GM12878 (cell line): Measurements from ENCODE around the gene KHNYN.

Experiments
- BRCA1 ChIP-seq: IDR thresholded peaks from 2 replicates; pipeline ENCODE4 v1.6.1; 2011; ENCODE audit warnings: low read depth, low read length, improper control_type of control experiment
- CTCF ChIP-seq, 3 experiments: IDR thresholded peaks in 2 of 3; conservative IDR thresholded peaks in 1 of 3; 2 replicates each; pipeline ENCODE4 v1.5.1; 2011; ENCODE audit warnings: low read depth in 3 of 3, low read length in 3 of 3, mild to moderate bottlenecking in 3 of 3, control low read depth in 2 of 3, moderate library complexity in 2 of 3, inconsistent platforms in 1 of 3, mixed read lengths in 1 of 3; ENCODE audit not compliant: control insufficient read depth in 2 of 3, insufficient read depth in 1 of 3; ENCODE audit errors: extremely low read depth in 1 of 3
- EGR1 ChIP-seq, 2 experiments: IDR thresholded peaks; 1 replicate in 1 of 2; 2 replicates in 1 of 2; pipeline ENCODE4 v1.6.1; 2011 to 2012; ENCODE audit warnings: low read depth in 2 of 2, low read length in 2 of 2, borderline replicate concordance in 1 of 2, mild to moderate bottlenecking in 1 of 2, moderate library complexity in 1 of 2
- POLR2A ChIP-seq: IDR thresholded peaks from 2 replicates; pipeline ENCODE4 v1.6.1; 2011; ENCODE audit warnings: low read depth, mild to moderate bottlenecking, low read length
- POLR2AphosphoS2 ChIP-seq: IDR thresholded peaks from 2 replicates; pipeline ENCODE4 v1.6.1; 2011; ENCODE audit warnings: low read depth, mild to moderate bottlenecking, low read length, improper control_type of control experiment, moderate library complexity
- POLR2AphosphoS5 ChIP-seq: IDR thresholded peaks from 2 replicates; pipeline ENCODE4 v1.6.1; 2011; ENCODE audit warnings: mild to moderate bottlenecking, low read length, inconsistent platforms
- SPI1 ChIP-seq: IDR thresholded peaks from 2 replicates; pipeline ENCODE4 v1.6.1; 2011; ENCODE audit warnings: low read depth, mild to moderate bottlenecking, low read length, moderate library complexity, borderline replicate concordance; ENCODE audit not compliant: insufficient read depth
- STAT3 ChIP-seq: IDR thresholded peaks from 2 replicates; pipeline ENCODE4 v1.6.1; 2011; ENCODE audit warnings: low read depth, low read length, improper control_type of control experiment
- ZNF207 ChIP-seq: fragments of 450-650 bp; IDR thresholded peaks from 2 replicates; pipeline ENCODE4 v1.6.1; 2014; ENCODE audit warnings: antibody characterized with exemption, mild to moderate bottlenecking, borderline replicate concordance
- ZNF274 ChIP-seq: IDR thresholded peaks from one replicate; pipeline ENCODE4 v1.8.0; 2011; ENCODE audit not compliant: insufficient read length, insufficient read depth
- ZZZ3 ChIP-seq: IDR thresholded peaks from 2 replicates; pipeline ENCODE4 v1.6.1; 2011; ENCODE audit warnings: low read depth; ENCODE audit not compliant: control insufficient read depth, insufficient read length

GRCh38 chr14:24439830-24440605 is 10.3 kb downstream of the KHNYN start:
- no peak for TF ChIP-seq CTCF (IDR thresholded peaks at IDR 0.05 in 2 of 3, conservative IDR thresholded peaks at IDR 0.05 in 1 of 3; ENCODE audit: control insufficient read depth in 2 of 3, extremely low read depth in 1 of 3, insufficient read depth in 1 of 3, low read depth in 3 of 3, low read length in 3 of 3)
- TF ChIP-seq POLR2AphosphoS5 = peak; percentile 15; the same call in 1 of the 2 replicates
- no peak for TF ChIP-seq STAT3
- TF ChIP-seq ZZZ3 = no peak
- no peak; the same call in 1 of the 2 replicates for TF ChIP-seq POLR2A
- no peak for TF ChIP-seq EGR1 (IDR thresholded peaks at IDR 0.05; ENCODE audit: borderline replicate concordance in 1 of 2, low read depth in 2 of 2, low read length in 2 of 2)
- TF ChIP-seq POLR2AphosphoS2 = peak; percentile 33; the same call in 1 of the 2 replicates
- TF ChIP-seq SPI1 = no peak
- TF ChIP-seq BRCA1 = no peak
- TF ChIP-seq ZNF207 = no peak
- no peak for TF ChIP-seq ZNF274
